T-helper 2 cell treated with Interferon-gamma antibody and Interleukin-4, amounts not matched to agents 5 μg/mL and 100 μg/mL, for 36 hours (primary cell): ENCODE data around the gene TRIB2.

Source experiments
- DNase-seq: peaks from one replicate; pipeline ENCODE4 v3.0.0; 2021; ENCODE audit warnings: low spot score
- H3K27ac Mint-ChIP-seq: one replicate; pipeline ENCODE4 v1.8.0; 2021; ENCODE audit warnings: mild to moderate bottlenecking, mixed read lengths
- H3K27me3 Mint-ChIP-seq: one replicate; pipeline ENCODE4 v1.8.0; 2021; ENCODE audit warnings: low read depth, mixed read lengths
- H3K36me3 Mint-ChIP-seq: one replicate; pipeline ENCODE4 v1.8.0; 2021; ENCODE audit warnings: low read depth, mixed read lengths
- H3K4me1 Mint-ChIP-seq: one replicate; pipeline ENCODE4 v1.8.0; 2021; ENCODE audit warnings: low read depth, mixed read lengths
- H3K4me3 Mint-ChIP-seq: one replicate; pipeline ENCODE4 v1.8.0; 2022; ENCODE audit warnings: mild to moderate bottlenecking, moderate library complexity, mixed read lengths
- H3K9me3 Mint-ChIP-seq: one replicate; pipeline ENCODE4 v1.8.0; 2021; ENCODE audit warnings: mixed read lengths

Gene TRIB2

DNA sequence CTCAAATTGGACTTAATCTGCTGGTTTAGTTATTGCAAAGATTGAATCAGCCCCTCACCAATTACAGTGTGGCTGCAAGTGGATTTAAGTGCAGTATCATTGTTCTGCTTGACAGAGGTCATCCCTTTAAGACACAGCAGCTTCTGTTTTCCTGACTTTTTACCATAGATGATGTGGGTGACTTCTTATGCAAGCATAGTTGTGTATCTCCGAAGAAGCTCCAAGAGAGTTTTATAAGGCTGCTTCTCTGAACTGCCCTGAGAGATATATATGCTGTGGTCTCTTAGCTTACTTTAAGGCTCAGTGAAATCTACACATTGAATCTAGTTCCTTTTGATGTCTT, 3.5 kb downstream of the TRIB2 start:
- Mint-ChIP-seq H3K4me1 (peaks cover 64% of the 10 kb centered on the region), H3K36me3 (peaks cover 66% of the 10 kb centered on the region), H3K4me3 (peak overlapping the region; percentile 91), H3K27ac (no peak overlapping the region), H3K9me3 (no peaks in the 10 kb centered on the region), H3K27me3 (peaks cover 14% of the 10 kb centered on the region)
- no peak for DNase-seq

- H3K9me3 Mint-ChIP-seq: no peaks in the 10 kb centered on the region
- no peak overlapping the region for H3K27ac Mint-ChIP-seq
- peaks cover 72% of the 10 kb centered on the region for H3K36me3 Mint-ChIP-seq
Measured at GRCh38 chr2:12720754-12721378, 4.1 kb downstream of the TRIB2 start.

DNA sequence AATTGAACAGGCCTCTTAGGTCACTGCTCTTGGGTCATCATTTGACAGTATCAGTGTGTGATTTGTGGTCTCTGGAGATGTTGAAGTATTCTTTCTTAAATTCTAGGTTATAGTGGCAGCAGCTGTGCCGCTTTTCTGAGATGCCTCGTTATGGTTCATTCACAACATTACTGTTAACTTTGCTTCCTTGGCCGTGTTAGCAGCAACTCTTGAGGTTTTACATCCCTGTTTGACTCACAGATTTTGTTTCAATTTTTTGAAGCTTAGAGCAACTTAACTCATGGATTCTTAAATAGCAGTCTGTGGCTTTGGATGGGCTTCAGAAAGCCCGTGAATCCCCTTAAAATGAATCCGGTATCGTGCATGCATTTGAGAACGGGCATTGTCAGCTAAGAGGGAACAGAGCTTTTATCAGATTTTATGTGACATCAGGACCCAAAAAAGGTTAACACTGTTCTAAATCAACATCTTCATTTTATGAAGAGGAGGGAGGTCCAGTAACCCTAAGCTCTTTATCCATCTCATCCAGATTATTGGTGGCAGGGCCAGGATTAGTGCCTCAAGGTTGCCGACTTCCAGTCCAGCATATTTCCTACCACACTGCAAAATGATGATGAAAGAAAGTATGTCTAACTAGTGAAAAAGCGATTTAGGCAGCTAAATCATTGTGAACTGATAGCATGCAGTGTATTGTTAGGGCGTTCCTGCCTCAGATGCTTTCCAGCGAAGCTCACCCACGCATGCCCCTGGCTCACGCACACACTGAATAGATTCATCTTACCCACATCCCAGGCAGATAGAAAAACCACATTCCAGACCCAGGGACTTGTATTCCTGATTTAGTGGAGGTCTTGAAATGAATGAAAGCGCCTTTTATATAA, 5.1 kb downstream of the TRIB2 start:
- DNase-seq: no peak
- Mint-ChIP-seq H3K36me3 (peaks cover 81% of the 10 kb centered on the region), H3K9me3 (no peaks in the 10 kb centered on the region), H3K4me1 (peaks cover 72% of the 10 kb centered on the region), H3K4me3 (peak overlapping the region; percentile 91), H3K27ac (no peak overlapping the region), H3K27me3 (peaks cover 14% of the 10 kb centered on the region)

More at GRCh38 chr2:12720754-12721378, 4.1 kb downstream of the TRIB2 start:
- Mint-ChIP-seq H3K4me1 (peaks cover 65% of the 10 kb centered on the region), H3K27me3 (peaks cover 14% of the 10 kb centered on the region), H3K4me3 (peak overlapping the region; percentile 91)
- no peak for DNase-seq

DNA sequence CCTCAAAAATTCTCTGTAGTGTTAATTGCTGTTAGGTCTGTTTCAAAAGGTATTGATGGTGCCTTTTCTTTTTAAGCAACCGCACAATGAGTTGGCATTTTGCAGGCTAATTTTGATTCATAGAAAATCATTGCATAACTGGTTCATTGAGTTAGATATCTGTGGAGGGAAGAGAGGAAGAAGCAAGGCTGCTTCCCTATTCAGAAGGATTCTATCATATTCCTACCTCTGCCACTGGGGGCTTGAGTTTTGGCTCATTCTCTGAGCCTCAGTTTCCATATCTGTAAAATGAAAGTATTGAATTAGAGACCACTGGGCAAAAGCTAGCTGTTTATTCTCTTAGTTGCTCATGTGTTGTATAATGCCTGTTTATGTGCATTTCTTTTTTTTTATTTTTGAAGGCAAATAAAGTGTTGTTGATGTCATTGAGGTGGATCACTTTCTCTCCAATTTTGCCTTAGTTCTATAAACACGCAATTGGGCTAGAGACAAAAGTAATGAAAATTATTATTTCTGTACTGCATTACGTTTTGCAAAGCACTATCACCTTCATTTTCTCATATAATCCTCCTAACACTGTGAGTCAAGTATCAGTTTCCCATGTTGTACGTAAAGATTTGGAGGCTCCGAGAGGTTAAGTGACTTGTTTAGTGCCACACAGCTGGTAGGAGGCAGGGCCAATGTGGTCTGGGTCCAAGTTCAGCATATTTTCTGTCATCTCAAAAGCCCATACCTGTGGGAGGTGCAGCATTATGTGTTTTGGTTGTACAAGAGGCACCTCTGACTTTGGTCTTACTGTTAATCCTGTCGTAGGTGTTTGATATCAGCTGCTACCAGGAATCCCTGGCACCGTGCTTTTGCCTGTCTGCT, 5.9 kb downstream of the TRIB2 start:
- Mint-ChIP-seq H3K27me3 (peaks cover 14% of the 10 kb centered on the region), H3K4me1 (peaks cover 80% of the 10 kb centered on the region), H3K27ac (no peak overlapping the region), H3K36me3 (peaks cover 90% of the 10 kb centered on the region), H3K4me3 (peak overlapping the region; percentile 91), H3K9me3 (no peaks in the 10 kb centered on the region)
- no peak for DNase-seq

GRCh38 chr2:12723736-12724463, 7.2 kb downstream of the TRIB2 start:
- peaks cover 95% of the 10 kb centered on the region for H3K36me3 Mint-ChIP-seq
- H3K27me3 Mint-ChIP-seq: peaks cover 9% of the 10 kb centered on the region
- peaks cover 90% of the 10 kb centered on the region for H3K4me1 Mint-ChIP-seq
- H3K27ac Mint-ChIP-seq: no peak overlapping the region
- no peaks in the 10 kb centered on the region for H3K9me3 Mint-ChIP-seq
- no peak for DNase-seq
- H3K4me3 Mint-ChIP-seq: no peak overlapping the region

DNA sequence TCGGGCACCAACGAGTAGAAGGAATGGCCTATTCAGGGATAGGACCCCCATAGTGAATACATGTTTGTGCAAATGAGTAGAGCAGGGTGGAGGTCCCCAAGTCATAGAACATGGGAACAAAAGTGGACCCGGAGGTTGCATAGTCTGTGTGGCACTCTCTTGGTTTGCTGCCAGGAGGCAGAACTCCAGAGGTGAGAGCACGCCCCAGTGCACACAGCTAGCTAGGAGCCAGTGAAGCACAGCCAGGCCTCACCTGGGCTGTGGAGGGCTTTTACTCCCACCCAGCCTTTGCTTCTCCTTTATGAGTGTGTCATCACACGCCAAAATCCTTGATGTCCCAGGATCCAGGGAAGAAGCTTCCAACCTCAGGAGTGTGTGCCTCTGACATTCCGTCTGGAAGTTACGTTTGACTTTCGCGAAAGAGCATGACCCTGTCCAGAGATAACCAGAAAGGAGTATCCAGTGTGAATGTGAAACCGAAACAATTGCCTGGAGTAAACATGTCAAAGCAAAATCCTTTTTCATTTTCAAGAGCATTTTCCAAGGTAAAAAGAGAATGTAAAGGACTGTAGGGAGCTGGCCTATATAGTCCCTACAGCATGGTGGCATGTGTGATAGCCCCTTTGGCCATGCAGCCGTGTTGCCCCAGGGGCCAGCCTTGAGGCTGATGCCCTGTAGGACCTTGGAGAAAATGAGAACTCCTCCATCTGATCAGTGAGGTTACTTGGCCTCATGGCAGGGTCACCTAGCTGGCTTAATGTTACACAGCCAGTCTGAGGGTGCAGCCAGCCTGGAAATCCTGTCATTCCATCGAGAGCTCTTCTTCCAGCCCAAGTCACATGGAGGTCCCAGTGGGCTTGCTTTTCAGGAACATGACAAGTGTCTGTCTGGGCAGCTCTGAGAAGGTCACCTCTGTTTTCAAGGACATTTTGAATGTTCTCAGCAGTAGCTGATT, 8.8 kb downstream of the TRIB2 start:
- Mint-ChIP-seq H3K27me3 (peaks cover 6% of the 10 kb centered on the region), H3K4me3 (peak overlapping the region; percentile 9), H3K4me1 (peaks cover 84% of the 10 kb centered on the region), H3K9me3 (no peaks in the 10 kb centered on the region), H3K36me3 (peaks cover 97% of the 10 kb centered on the region), H3K27ac (no peak overlapping the region)
- no peak for DNase-seq

DNA sequence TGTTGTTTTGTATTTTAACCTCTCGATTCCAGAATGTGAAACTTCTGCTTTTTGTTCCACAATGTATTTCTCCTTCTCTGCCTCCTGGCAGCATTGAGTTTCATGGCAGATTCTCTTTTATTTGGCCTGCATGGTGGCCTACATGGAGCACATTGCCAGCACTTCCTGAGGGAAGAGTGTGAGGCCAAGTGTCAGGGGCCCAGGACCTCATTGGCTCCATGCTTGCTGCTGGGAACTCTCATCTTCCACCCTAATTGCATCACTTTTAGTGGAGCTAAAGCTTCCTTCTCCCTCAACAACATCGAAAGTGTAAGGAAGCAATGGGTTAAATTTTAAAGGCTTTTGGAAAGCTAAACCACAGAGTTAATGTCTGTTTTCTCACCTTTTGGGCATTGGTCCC, 9.5 kb downstream of the TRIB2 start:
- Mint-ChIP-seq H3K27ac (no peak overlapping the region), H3K36me3 (peaks cover 97% of the 10 kb centered on the region), H3K9me3 (no peaks in the 10 kb centered on the region), H3K4me3 (no peak overlapping the region), H3K27me3 (peaks cover 6% of the 10 kb centered on the region), H3K4me1 (peaks cover 80% of the 10 kb centered on the region)
- no peak for DNase-seq

DNA sequence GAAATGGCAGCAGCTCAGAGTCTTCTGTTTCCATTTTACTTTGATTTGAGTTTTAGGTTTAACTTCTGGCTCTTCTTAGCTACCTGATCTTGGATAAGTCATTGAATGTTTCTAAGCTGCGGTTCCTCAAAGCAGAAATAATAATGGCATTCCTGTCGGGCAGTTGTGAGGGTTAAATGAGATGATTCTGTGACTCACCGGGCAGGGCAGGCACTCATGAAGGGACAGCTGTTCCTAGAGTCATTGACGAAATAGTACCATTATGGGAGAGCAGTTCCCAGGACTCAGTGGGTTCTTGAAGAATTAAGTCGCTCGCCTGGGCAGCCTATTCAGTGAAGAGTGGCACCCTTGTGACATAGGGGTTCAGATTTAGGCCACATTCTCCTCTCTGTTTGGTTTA, 10.3 kb downstream of the TRIB2 start:
- Mint-ChIP-seq H3K27ac (no peak overlapping the region), H3K9me3 (no peaks in the 10 kb centered on the region), H3K27me3 (peaks cover 4% of the 10 kb centered on the region), H3K4me1 (peaks cover 78% of the 10 kb centered on the region), H3K4me3 (peak overlapping the region; percentile 21), H3K36me3 (peaks cover 97% of the 10 kb centered on the region)
- no peak for DNase-seq

GRCh38 chr2:12727641-12728040, 10.9 kb downstream of the TRIB2 start:
- Mint-ChIP-seq H3K4me3 (peak overlapping the region; percentile 70), H3K9me3 (no peaks in the 10 kb centered on the region)

DNA sequence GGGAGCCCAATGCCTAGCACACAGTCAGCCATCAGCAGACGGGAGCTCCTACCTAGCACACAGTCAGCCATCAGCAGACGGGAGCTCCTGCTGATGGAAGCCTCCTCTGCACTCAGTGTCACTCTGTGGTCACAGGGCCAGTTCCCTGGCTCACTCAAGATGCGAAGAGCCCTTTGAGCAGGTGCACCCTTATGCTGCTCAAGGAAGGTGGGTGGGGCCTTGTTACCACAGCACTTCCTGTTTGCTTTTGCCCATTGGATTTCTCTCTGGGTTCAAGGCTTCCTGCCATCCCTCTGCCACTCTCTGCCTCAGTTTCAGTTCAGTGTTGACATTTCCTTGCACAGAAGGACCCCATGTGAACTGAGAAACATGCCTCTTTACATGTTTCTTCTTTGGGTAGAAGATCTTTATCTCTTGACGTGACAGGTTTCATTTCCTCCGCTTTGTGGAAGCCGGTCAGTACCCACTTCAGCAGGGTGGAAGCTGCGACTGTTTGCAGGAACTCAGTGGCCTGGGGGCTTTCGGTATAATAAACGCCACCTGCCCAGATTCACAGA, 11.6 kb downstream of the TRIB2 start:
- H3K27ac Mint-ChIP-seq: peak overlapping the region; percentile 86
- peaks cover 94% of the 10 kb centered on the region for H3K36me3 Mint-ChIP-seq
- H3K4me1 Mint-ChIP-seq: peaks cover 69% of the 10 kb centered on the region
- peak overlapping the region; percentile 70 for H3K4me3 Mint-ChIP-seq
- DNase-seq: peak; percentile 62
- H3K9me3 Mint-ChIP-seq: no peaks in the 10 kb centered on the region
- H3K27me3 Mint-ChIP-seq: no peaks in the 10 kb centered on the region

More at GRCh38 chr2:12727641-12728040, 10.9 kb downstream of the TRIB2 start:
- H3K36me3 Mint-ChIP-seq: peaks cover 96% of the 10 kb centered on the region
- peaks cover 74% of the 10 kb centered on the region for H3K4me1 Mint-ChIP-seq
- H3K27me3 Mint-ChIP-seq: no peaks in the 10 kb centered on the region
- no peak for DNase-seq
- H3K27ac Mint-ChIP-seq: peak overlapping the region; percentile 86

GRCh38 chr2:12730265-12730664, 13.5 kb downstream of the TRIB2 start:
- DNase-seq: no peak
- no peak overlapping the region for H3K27ac Mint-ChIP-seq
- H3K36me3 Mint-ChIP-seq: peaks cover 85% of the 10 kb centered on the region
- no peak overlapping the region for H3K4me3 Mint-ChIP-seq
- H3K27me3 Mint-ChIP-seq: no peaks in the 10 kb centered on the region
- no peaks in the 10 kb centered on the region for H3K9me3 Mint-ChIP-seq
- peaks cover 60% of the 10 kb centered on the region for H3K4me1 Mint-ChIP-seq

DNA sequence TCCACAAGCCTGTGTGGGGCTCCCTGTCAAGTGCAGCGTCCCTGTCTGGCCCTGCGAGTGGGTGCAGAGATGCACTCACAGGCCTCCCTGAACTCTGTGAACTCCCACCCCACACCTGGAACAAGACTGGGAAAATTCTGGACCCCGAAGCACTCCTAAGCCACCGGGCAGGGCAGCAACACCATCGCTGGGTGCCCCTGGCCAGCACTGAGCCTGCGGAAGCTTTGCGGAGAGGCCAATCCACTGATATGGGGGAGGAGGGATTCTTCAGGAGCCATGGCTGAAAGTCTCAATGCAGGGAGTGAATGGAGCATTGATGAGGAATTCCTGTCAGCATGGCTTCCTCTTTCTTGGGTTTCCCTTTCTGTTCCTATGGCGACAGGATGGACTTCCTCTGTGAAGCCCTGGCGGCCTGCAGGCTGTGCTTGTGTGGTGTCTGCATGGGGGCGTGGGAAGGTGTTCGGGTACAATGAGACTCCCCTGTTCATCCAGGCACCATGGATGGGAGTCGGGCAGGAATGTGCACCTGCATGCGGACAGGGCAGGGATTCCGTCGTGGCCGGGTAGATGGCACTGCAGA, 15.1 kb downstream of the TRIB2 start:
- H3K36me3 Mint-ChIP-seq: peaks cover 84% of the 10 kb centered on the region

More for the DNA sequence above, 15.1 kb downstream of the TRIB2 start:
- Mint-ChIP-seq H3K4me1 (peaks cover 47% of the 10 kb centered on the region), H3K9me3 (no peaks in the 10 kb centered on the region), H3K27me3 (no peaks in the 10 kb centered on the region), H3K4me3 (no peak overlapping the region), H3K27ac (no peak overlapping the region)
- DNase-seq: no peak
